Progenitor cell of endocrine pancreas (in vitro differentiated cells): ENCODE results near the gene ZKSCAN1. TPM values are rescaled to one million over a fixed set of nuclear protein-coding genes. Genes with fewer than 3 reads are reported as not detected.

ENCODE experiments used
- DNase-seq: peaks from one replicate; pipeline ENCODE4 v3.0.0; 2021; ENCODE audit warnings: low spot score; ENCODE audit not compliant: unreplicated experiment
- H3K27ac Mint-ChIP-seq: 2 replicates; pipeline ENCODE4 v1.8.0; 2021; ENCODE audit warnings: mild to moderate bottlenecking, moderate library complexity, mixed read lengths
- H3K27me3 Mint-ChIP-seq: 2 replicates; pipeline ENCODE4 v1.8.0; 2021; ENCODE audit warnings: mixed read lengths
- H3K36me3 Mint-ChIP-seq: 2 replicates; pipeline ENCODE4 v1.8.0; 2022; ENCODE audit warnings: mixed read lengths; ENCODE audit not compliant: insufficient read depth
- H3K4me1 Mint-ChIP-seq: 2 replicates; pipeline ENCODE4 v1.8.0; 2021; ENCODE audit warnings: low read depth, mixed read lengths
- H3K4me3 Mint-ChIP-seq: 2 replicates; pipeline ENCODE4 v1.8.0; 2021; ENCODE audit warnings: low read depth, mild to moderate bottlenecking, moderate library complexity, mixed read lengths
- H3K9me3 Mint-ChIP-seq: 2 replicates; pipeline ENCODE4 v1.8.0; 2021; ENCODE audit warnings: low read depth, mixed read lengths
- CTCF ChIP-seq: fragments of 200-600 bp; sonication (generic); IDR thresholded peaks from one replicate; pipeline ENCODE4 v1.5.0; 2021; ENCODE audit warnings: antibody characterized with exemption, mild to moderate bottlenecking; ENCODE audit not compliant: unreplicated experiment
- total RNA-seq: library from RNA; stranded (reverse); gene quantifications from 2 replicates; pipeline ENCODE4 v1.2.1, GENCODE V29; 2021

Gene ZKSCAN1
- total RNA-seq, 1 donor from 2014 or later: 209 TPM

GRCh38 chr7:100016215-100016901 lies 962 bp downstream of the ZKSCAN1 start:
- DNase-seq: no peak
- Mint-ChIP-seq H3K27ac (peak overlapping the region; percentile 98), H3K4me1 (peaks cover 33% of the 10 kb centered on the region), H3K9me3 (no peaks in the 10 kb centered on the region), H3K36me3 (peaks cover 3% of the 10 kb centered on the region), H3K4me3 (peak overlapping the region; percentile 85), H3K27me3 (no peaks in the 10 kb centered on the region)
- no peak for TF ChIP-seq CTCF

DNA sequence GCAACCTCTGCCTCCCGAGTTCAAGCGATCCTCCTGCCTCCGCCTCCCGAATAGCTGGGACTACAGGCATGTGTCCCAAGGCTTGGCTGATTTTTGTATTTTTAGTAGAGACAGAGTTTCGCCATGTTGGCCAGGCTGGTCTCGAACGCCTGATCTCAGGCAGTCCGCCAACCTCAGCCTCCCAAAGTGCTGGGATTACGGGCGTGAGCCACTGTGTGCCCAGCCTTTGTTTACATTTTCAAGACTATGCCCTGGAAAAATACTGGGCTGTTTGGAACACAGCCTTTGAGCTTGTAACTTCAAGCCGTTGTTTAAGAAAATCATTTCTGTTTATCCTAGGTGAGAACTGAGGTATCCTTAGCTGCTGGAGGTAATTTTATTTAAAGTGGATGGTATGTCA lies 1.9 kb downstream of the ZKSCAN1 start:
- Mint-ChIP-seq H3K36me3 (peaks cover 5% of the 10 kb centered on the region), H3K9me3 (no peaks in the 10 kb centered on the region), H3K27ac (peak overlapping the region; percentile 93), H3K4me1 (peaks cover 35% of the 10 kb centered on the region), H3K4me3 (peak overlapping the region; percentile 85), H3K27me3 (no peaks in the 10 kb centered on the region)
- DNase-seq: no peak
- TF ChIP-seq CTCF: no peak

DNA sequence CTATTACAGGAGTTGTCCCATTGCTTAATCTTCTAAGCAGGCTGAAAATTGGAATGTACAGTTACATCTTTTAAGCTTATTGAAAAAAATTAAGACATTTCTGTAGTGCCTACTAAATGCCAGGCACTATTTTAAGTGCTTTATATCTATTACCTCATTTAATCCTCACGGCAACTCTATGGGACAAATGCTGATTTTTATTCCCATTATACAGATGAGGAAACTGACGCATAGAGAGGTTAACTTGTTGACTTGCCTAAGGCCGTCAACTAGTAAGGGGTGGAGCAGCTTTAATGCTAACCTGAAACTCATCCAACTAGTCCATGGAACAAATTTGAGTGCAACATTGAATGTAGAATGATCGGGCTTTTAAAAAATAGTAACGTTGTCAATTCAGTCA lies 2.5 kb downstream of the ZKSCAN1 start:
- H3K27me3 Mint-ChIP-seq: no peaks in the 10 kb centered on the region
- peak overlapping the region; percentile 85 for H3K4me3 Mint-ChIP-seq
- no peak for DNase-seq
- peak overlapping the region; percentile 93 for H3K27ac Mint-ChIP-seq
- TF ChIP-seq CTCF: no peak
- H3K4me1 Mint-ChIP-seq: peaks cover 40% of the 10 kb centered on the region
- H3K36me3 Mint-ChIP-seq: peaks cover 9% of the 10 kb centered on the region
- no peaks in the 10 kb centered on the region for H3K9me3 Mint-ChIP-seq

- no peaks in the 10 kb centered on the region for H3K9me3 Mint-ChIP-seq
- TF ChIP-seq CTCF: no peak
- peaks cover 42% of the 10 kb centered on the region for H3K4me1 Mint-ChIP-seq
- H3K4me3 Mint-ChIP-seq: no peak overlapping the region
- peaks cover 18% of the 10 kb centered on the region for H3K36me3 Mint-ChIP-seq
- no peaks in the 10 kb centered on the region for H3K27me3 Mint-ChIP-seq
- H3K27ac Mint-ChIP-seq: peak overlapping the region; percentile 94
- no peak for DNase-seq
These were observed 4.5 kb downstream of the ZKSCAN1 start for GRCh38 chr7:100019908-100020307.

DNA sequence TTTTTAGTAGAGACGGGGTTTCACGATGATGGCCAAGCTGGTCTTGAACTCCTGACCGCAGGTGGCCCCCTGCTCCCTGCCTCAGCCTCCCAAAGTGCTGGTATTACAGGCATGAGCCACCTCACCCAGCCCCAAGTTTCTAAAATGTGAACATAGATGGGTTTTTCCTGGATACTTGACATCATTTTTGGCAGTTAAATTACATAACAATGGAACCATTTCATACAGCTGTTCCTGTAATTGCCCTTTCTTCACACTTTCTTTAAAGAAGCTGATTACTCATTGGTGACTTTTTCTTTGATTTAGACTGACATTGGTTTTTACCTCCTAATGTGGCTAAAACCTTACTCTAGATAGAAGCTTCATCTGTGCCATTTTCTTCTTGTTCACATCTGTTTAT lies 5.9 kb downstream of the ZKSCAN1 start:
- no peak for TF ChIP-seq CTCF
- Mint-ChIP-seq H3K4me3 (no peak overlapping the region), H3K36me3 (peaks cover 26% of the 10 kb centered on the region)

More for the DNA sequence above, 5.9 kb downstream of the ZKSCAN1 start:
- Mint-ChIP-seq H3K27ac (peak overlapping the region; percentile 74), H3K27me3 (no peaks in the 10 kb centered on the region), H3K4me1 (peaks cover 38% of the 10 kb centered on the region), H3K9me3 (no peaks in the 10 kb centered on the region)
- DNase-seq: no peak
